ENCODE data around the gene BIK.

Gene BIK

GRCh38 chr22:43159484-43160178 is 49.1 kb downstream of the BIK start:
- DNase-seq (ENCODE audit: low read depth) = no peak
- no peak for TF ChIP-seq CTCF (IDR thresholded peaks at IDR 0.05; ENCODE audit: control insufficient read depth, extremely low read depth, insufficient read depth)
- no peak overlapping the region for H3K4me3 ChIP-seq (ENCODE audit: low read depth, low read length)

- no peak for DNase-seq (ENCODE audit: low read depth)
Observed at GRCh38 chr22:43160497-43161126, 50.1 kb downstream of the BIK start.

GRCh38 chr22:43162412-43163150 is 52.0 kb downstream of the BIK start:
- no peak overlapping the region for H3K4me3 ChIP-seq (ENCODE audit: low read depth, low read length)
- no peak for DNase-seq (ENCODE audit: low read depth)
- no peak for TF ChIP-seq CTCF (IDR thresholded peaks at IDR 0.05; ENCODE audit: control insufficient read depth, extremely low read depth, insufficient read depth)

More at GRCh38 chr22:43160497-43161126, 50.1 kb downstream of the BIK start:
- no peak for TF ChIP-seq CTCF (IDR thresholded peaks at IDR 0.05; ENCODE audit: control insufficient read depth, extremely low read depth, insufficient read depth)
- no peak overlapping the region for H3K4me3 ChIP-seq (ENCODE audit: low read depth, low read length)

GRCh38 chr22:43163241-43163795 is 52.8 kb downstream of the BIK start:
- DNase-seq (ENCODE audit: low read depth) = no peak
- TF ChIP-seq CTCF (IDR thresholded peaks at IDR 0.05; ENCODE audit: control insufficient read depth, extremely low read depth, insufficient read depth) = no peak
- H3K4me3 ChIP-seq (ENCODE audit: low read depth, low read length) = no peak overlapping the region

GRCh38 chr22:43164636-43165035 is 54.1 kb downstream of the BIK start:
- H3K4me3 ChIP-seq (ENCODE audit: low read depth, low read length) = no peak overlapping the region
- no peak for DNase-seq (ENCODE audit: low read depth)
- no peak for TF ChIP-seq CTCF (IDR thresholded peaks at IDR 0.05; ENCODE audit: control insufficient read depth, extremely low read depth, insufficient read depth)

- no peak for TF ChIP-seq CTCF (IDR thresholded peaks at IDR 0.05; ENCODE audit: control insufficient read depth, extremely low read depth, insufficient read depth)
Observed at GRCh38 chr22:43166132-43166930, 55.8 kb downstream of the BIK start.

More at GRCh38 chr22:43166132-43166930, 55.8 kb downstream of the BIK start:
- no peak for DNase-seq (ENCODE audit: low read depth)
- no peak overlapping the region for H3K4me3 ChIP-seq (ENCODE audit: low read depth, low read length)

Data from LNCaP clone FGC (cell line).